HepG2 (cell line): ENCODE results near the gene CHST13. TPM values are rescaled to one million over a fixed set of nuclear protein-coding genes. Genes with fewer than 3 reads are reported as not detected.

ENCODE experiments used
- AGO2 ChIP-seq: fragments of 200-400 bp; formaldehyde crosslinking; optimal IDR thresholded peaks from 2 replicates; pipeline ENCODE3; 2017; ENCODE audit warnings: mild to moderate bottlenecking, low read depth, low read length, moderate library complexity
- EP300 ChIP-seq, 3 experiments: sonication (generic) in 1 of 3; formaldehyde crosslinking in 1 of 3; IDR thresholded peaks; 2 replicates each; pipeline versions ENCODE4 v1.5.1 to v1.6.1; 2011 to 2020; ENCODE audit warnings: low read depth in 2 of 3, low read length in 2 of 3, borderline replicate concordance in 1 of 3, improper control_type of control experiment in 1 of 3, mild to moderate bottlenecking in 1 of 3, missing genetic modification reagents in 1 of 3, moderate library complexity in 1 of 3
- FOXJ3 ChIP-seq: sonication (generic); formaldehyde crosslinking; IDR thresholded peaks from 2 replicates; pipeline ENCODE4 v1.4.0; 2020; ENCODE audit warnings: missing genetic modification reagents, mild to moderate bottlenecking, borderline replicate concordance
- HHEX ChIP-seq: IDR thresholded peaks from 2 replicates; pipeline ENCODE4 v1.6.1; 2016; ENCODE audit warnings: control low read depth
- HNRNPL ChIP-seq: fragments of 200-400 bp; formaldehyde crosslinking; IDR thresholded peaks from 2 replicates; pipeline ENCODE4 v1.6.1; 2017; ENCODE audit warnings: mild to moderate bottlenecking, low read depth, low read length
- HOXA3 ChIP-seq: sonication (generic); formaldehyde crosslinking; IDR thresholded peaks from 2 replicates; pipeline ENCODE4 v1.5.0; 2020; ENCODE audit warnings: missing genetic modification reagents
- JUNB ChIP-seq: sonication (generic); formaldehyde crosslinking; IDR thresholded peaks from 2 replicates; pipeline ENCODE4 v1.8.0; 2022; ENCODE audit warnings: missing genetic modification reagents, mild to moderate bottlenecking, borderline replicate concordance
- KMT2B ChIP-seq: IDR thresholded peaks from 2 replicates; pipeline ENCODE4 v1.6.1; 2016; ENCODE audit warnings: missing genetic modification reagents, missing compliant biosample characterization
- NONO ChIP-seq, 2 experiments: fragments of 450-650 bp in 1 of 2; sonication (generic) in 1 of 2; formaldehyde crosslinking in 1 of 2; IDR thresholded peaks in 1 of 2; conservative IDR thresholded peaks in 1 of 2; 2 replicates each; pipeline versions ENCODE4 v1.6.1 to v1.8.0; 2017 to 2022; ENCODE audit warnings: mild to moderate bottlenecking in 1 of 2, missing genetic modification reagents in 1 of 2, moderate library complexity in 1 of 2
- RARG ChIP-seq: sonication (generic); formaldehyde crosslinking; IDR thresholded peaks from 2 replicates; pipeline ENCODE4 v1.4.0; 2020; ENCODE audit warnings: low read depth, mild to moderate bottlenecking, missing genetic modification reagents
- RXRB ChIP-seq: IDR thresholded peaks from 2 replicates; pipeline ENCODE4 v1.6.1; 2016; ENCODE audit warnings: borderline replicate concordance, missing genetic modification reagents, missing compliant biosample characterization
- SIX1 ChIP-seq: sonication (generic); formaldehyde crosslinking; IDR thresholded peaks from 2 replicates; pipeline ENCODE4 v1.4.0; 2020; ENCODE audit warnings: missing genetic modification reagents, borderline replicate concordance
- TCF7L2 ChIP-seq: IDR thresholded peaks from 2 replicates; pipeline ENCODE4 v1.6.1; 2011; ENCODE audit warnings: mild to moderate bottlenecking, low read depth, low read length, moderate library complexity
- ZNF121 ChIP-seq: sonication (generic); formaldehyde crosslinking; IDR thresholded peaks from 2 replicates; pipeline ENCODE4 v1.5.0; 2020; ENCODE audit warnings: mild to moderate bottlenecking, missing genetic modification reagents
- ZNF350 ChIP-seq: sonication (generic); formaldehyde crosslinking; IDR thresholded peaks from 2 replicates; pipeline ENCODE4 v1.4.0; 2020; ENCODE audit warnings: mild to moderate bottlenecking, low read depth, missing genetic modification reagents, borderline replicate concordance
- ZNF614 ChIP-seq: IDR thresholded peaks from 2 replicates; pipeline ENCODE4 v1.6.1; 2018; ENCODE audit warnings: missing biosample characterization, missing genetic modification reagents, inconsistent platforms, borderline replicate concordance
- ZNF768 ChIP-seq: sonication (generic); formaldehyde crosslinking; IDR thresholded peaks from 2 replicates; pipeline ENCODE4 v1.4.0; 2020; ENCODE audit warnings: missing genetic modification reagents
- ZSCAN22 ChIP-seq: sonication (generic); formaldehyde crosslinking; IDR thresholded peaks from 2 replicates; pipeline ENCODE4 v1.4.0; 2020; ENCODE audit warnings: mild to moderate bottlenecking, missing genetic modification reagents
- ZSCAN31 ChIP-seq: sonication (generic); formaldehyde crosslinking; IDR thresholded peaks from 2 replicates; pipeline ENCODE4 v1.5.0; 2020; ENCODE audit warnings: low read depth, mild to moderate bottlenecking, missing genetic modification reagents
- polyA plus RNA-seq, 8 experiments: library from polyadenylated mRNA; depleted of rRNA in 3 of 8; stranded (reverse) in 7 of 8; unstranded in 1 of 8; fragments of >200 nt; fragmentation: Illumina TruSeq in 4 of 8; extraction: Trizol in 4 of 8; gene quantifications; 2 replicates each; pipeline versions ENCODE4 v1.2.1 to v1.2.3, GENCODE V29; 2011 to 2016; ENCODE audit warnings: low read depth in 4 of 8, missing spikeins in 1 of 8, mixed read lengths in 1 of 8; ENCODE audit not compliant: insufficient read depth in 1 of 8
- total RNA-seq, 5 experiments: library from RNA; depleted of rRNA; stranded (reverse); fragments of >200 nt; fragmentation: Illumina TruSeq; extraction: Trizol; gene quantifications; 2 replicates each; pipeline ENCODE4 v1.2.3, GENCODE V29; 2016; ENCODE audit warnings: low read depth in 1 of 5
- TF ChIP-seq, protein P1 (sequence below): sonication (generic); formaldehyde crosslinking; IDR thresholded peaks from 2 replicates; pipeline ENCODE4 v1.5.1; 2020; ENCODE audit warnings: mild to moderate bottlenecking, missing genetic modification reagents, moderate library complexity
- TF ChIP-seq, protein P2 (sequence below): sonication (generic); formaldehyde crosslinking; IDR thresholded peaks from 2 replicates; pipeline ENCODE4 v1.4.0; 2020; ENCODE audit warnings: missing genetic modification reagents, borderline replicate concordance
- TF ChIP-seq, protein P3 (sequence below): IDR thresholded peaks from 2 replicates; pipeline ENCODE4 v1.6.1; 2016; ENCODE audit warnings: missing compliant biosample characterization, missing genetic modification reagents, borderline replicate concordance

Gene CHST13
- total and polyA plus RNA-seq, 2 of the 13 experiments (the other 11 are each of a cell fraction or from before 2014, with no cell fraction given) = 32.0 to 43.1 TPM

DNA sequence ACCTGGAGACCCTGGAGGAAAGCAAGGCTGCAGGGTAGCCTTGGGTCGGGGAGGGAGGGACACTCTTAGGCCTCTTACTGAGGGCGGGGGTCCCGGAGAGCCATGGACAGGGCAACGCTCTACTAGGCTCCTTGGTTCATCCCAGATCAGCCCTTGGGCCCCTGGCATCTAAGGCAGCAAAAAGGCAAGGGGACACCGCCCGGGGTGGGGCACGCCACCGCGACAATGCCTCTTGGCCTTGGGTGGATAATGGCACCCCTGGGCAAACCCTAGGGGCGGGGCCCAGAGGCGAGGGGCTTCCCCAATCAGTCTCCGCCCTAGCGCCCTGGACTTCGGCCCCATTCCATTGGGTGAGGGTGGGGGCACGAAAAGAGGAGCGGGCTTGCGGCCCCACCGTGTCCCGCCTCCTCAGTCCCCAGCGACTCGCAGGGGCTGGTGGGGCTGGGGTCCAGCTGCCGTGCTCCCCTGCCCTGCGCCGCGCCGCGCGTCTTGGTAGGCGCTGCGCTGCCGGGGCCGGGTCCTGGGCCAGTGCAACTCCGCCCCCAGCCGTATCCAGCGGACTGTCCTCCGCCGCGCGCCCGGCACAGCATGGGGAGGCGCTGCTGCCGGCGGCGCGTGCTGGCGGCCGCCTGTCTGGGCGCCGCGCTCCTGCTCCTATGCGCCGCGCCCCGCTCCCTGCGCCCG is at the start of gene CHST13 (continued):
- TF ChIP-seq KMT2B (CRISPR knock-in tag) (0 out of 2 replicates have a peak, but pooled peaks have one; percentile 18), FOXJ3 (0 out of 2 replicates have a peak, but pooled peaks have one; percentile 31), HNRNPL (peak; percentile 95), SIX1 (no peak; the same call in 1 of the 2 replicates), ZNF614 (CRISPR knock-in tag) (peak; percentile 48; the same call in 1 of the 2 replicates), NONO (IDR thresholded peaks at IDR 0.05) (no peak), NONO (CRISPR knock-in tag; conservative IDR thresholded peaks at IDR 0.05) (0 out of 2 replicates have a peak, but pooled peaks have one; percentile 39), ZNF350 (CRISPR knock-in tag) (peak; percentile 83; the same call in 1 of the 2 replicates), RARG (CRISPR knock-in tag) (no peak), ZNF768 (CRISPR knock-in tag) (peak; percentile 10; the same call in 1 of the 2 replicates), EP300 (IDR thresholded peaks at IDR 0.05; ENCODE audit: low read depth in 2 of 2, low read length in 2 of 2) (peak in 1 of 2 experiments; percentile 38; a peak in 1 of 4 replicates), EP300 (CRISPR knock-in tag; IDR thresholded peaks at IDR 0.05; ENCODE audit: borderline replicate concordance) (peak; percentile 57; the same call in 1 of the 2 replicates), HOXA3 (CRISPR knock-in tag) (peak; percentile 63), TCF7L2 (no peak), HHEX (CRISPR knock-in tag) (no peak; the same call in 1 of the 2 replicates), ZNF121 (CRISPR knock-in tag) (peak; percentile 90), ZSCAN22 (CRISPR knock-in tag) (no peak), ZSCAN31 (CRISPR knock-in tag) (no peak), JUNB (CRISPR knock-in tag) (no peak), AGO2 (peak; percentile 57), RXRB (CRISPR knock-in tag) (peak; percentile 75)
- TF ChIP-seq, protein P1, sequence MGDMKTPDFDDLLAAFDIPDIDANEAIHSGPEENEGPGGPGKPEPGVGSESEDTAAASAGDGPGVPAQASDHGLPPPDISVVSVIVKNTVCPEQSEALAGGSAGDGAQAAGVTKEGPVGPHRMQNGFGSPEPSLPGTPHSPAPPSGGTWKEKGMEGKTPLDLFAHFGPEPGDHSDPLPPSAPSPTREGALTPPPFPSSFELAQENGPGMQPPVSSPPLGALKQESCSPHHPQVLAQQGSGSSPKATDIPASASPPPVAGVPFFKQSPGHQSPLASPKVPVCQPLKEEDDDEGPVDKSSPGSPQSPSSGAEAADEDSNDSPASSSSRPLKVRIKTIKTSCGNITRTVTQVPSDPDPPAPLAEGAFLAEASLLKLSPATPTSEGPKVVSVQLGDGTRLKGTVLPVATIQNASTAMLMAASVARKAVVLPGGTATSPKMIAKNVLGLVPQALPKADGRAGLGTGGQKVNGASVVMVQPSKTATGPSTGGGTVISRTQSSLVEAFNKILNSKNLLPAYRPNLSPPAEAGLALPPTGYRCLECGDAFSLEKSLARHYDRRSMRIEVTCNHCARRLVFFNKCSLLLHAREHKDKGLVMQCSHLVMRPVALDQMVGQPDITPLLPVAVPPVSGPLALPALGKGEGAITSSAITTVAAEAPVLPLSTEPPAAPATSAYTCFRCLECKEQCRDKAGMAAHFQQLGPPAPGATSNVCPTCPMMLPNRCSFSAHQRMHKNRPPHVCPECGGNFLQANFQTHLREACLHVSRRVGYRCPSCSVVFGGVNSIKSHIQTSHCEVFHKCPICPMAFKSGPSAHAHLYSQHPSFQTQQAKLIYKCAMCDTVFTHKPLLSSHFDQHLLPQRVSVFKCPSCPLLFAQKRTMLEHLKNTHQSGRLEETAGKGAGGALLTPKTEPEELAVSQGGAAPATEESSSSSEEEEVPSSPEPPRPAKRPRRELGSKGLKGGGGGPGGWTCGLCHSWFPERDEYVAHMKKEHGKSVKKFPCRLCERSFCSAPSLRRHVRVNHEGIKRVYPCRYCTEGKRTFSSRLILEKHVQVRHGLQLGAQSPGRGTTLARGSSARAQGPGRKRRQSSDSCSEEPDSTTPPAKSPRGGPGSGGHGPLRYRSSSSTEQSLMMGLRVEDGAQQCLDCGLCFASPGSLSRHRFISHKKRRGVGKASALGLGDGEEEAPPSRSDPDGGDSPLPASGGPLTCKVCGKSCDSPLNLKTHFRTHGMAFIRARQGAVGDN = peak; percentile 82
- TF ChIP-seq, protein P2, sequence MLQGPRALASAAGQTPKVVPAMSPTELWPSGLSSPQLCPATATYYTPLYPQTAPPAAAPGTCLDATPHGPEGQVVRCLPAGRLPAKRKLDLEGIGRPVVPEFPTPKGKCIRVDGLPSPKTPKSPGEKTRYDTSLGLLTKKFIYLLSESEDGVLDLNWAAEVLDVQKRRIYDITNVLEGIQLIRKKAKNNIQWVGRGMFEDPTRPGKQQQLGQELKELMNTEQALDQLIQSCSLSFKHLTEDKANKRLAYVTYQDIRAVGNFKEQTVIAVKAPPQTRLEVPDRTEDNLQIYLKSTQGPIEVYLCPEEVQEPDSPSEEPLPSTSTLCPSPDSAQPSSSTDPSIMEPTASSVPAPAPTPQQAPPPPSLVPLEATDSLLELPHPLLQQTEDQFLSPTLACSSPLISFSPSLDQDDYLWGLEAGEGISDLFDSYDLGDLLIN (CRISPR knock-in tag) = peak; percentile 94
- TF ChIP-seq, protein P3, sequence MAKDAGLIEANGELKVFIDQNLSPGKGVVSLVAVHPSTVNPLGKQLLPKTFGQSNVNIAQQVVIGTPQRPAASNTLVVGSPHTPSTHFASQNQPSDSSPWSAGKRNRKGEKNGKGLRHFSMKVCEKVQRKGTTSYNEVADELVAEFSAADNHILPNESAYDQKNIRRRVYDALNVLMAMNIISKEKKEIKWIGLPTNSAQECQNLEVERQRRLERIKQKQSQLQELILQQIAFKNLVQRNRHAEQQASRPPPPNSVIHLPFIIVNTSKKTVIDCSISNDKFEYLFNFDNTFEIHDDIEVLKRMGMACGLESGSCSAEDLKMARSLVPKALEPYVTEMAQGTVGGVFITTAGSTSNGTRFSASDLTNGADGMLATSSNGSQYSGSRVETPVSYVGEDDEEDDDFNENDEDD = peak; percentile 40; the same call in 1 of the 2 replicates
